HEK293 (cell line): ENCODE results near the gene ASPSCR1.
A peak's percentile ranks its signal among the peaks of the same experiment; 100 is the strongest.

Experiments
- CTCF ChIA-PET: fragments of 350-600 bp; formaldehyde crosslinking; extraction: SDS; loops from one replicate; lab custom pipeline; 2021; ENCODE audit warnings: antibody characterized with exemption; lab: Yijun Ruan, JAX
- POLR2A ChIA-PET: fragments of 300-600 bp; formaldehyde crosslinking; extraction: SDS; loops from one replicate; lab custom pipeline; 2020; ENCODE audit warnings: antibody characterized with exemption, inconsistent platforms; lab: Yijun Ruan, JAX
- H3K27ac ChIP-seq: fragments of 200-500 bp; sonication (Bioruptor generic); 2 replicates; pipeline ENCODE4 v1.5.1; 2014; ENCODE audit warnings: low read depth, low read length, control low read depth, inconsistent platforms; ENCODE audit errors: extremely low read depth
- H3K36me3 ChIP-seq, 2 experiments: fragments of 200-500 bp in 1 of 2; sonication (Bioruptor generic) in 1 of 2; 1 replicate in 1 of 2; 2 replicates in 1 of 2; pipeline ENCODE4 v1.5.1; 2014 to 2017; ENCODE audit warnings: inconsistent platforms in 2 of 2, low read length in 2 of 2; ENCODE audit not compliant: control insufficient read depth in 2 of 2, insufficient read depth in 1 of 2
- H3K4me1 ChIP-seq: fragments of 200-500 bp; sonication (Bioruptor generic); 2 replicates; pipeline ENCODE4 v1.5.1; 2014; ENCODE audit warnings: mild to moderate bottlenecking, low read length, inconsistent platforms; ENCODE audit not compliant: control insufficient read depth, insufficient read depth
- H3K4me3 ChIP-seq: 2 replicates; pipeline ENCODE4 v1.5.1; 2011; ENCODE audit warnings: low read depth, mild to moderate bottlenecking, control low read depth, low read length, moderate library complexity
- H3K9me3 ChIP-seq: fragments of 200-500 bp; sonication (Bioruptor generic); 2 replicates; pipeline ENCODE4 v1.5.1; 2014; ENCODE audit warnings: low read depth, low read length, inconsistent platforms; ENCODE audit not compliant: control insufficient read depth, insufficient read depth
- GLIS2 ChIP-seq: fragments of 450-650 bp; formaldehyde crosslinking; IDR thresholded peaks from 2 replicates; pipeline ENCODE4 v1.5.1; 2016; ENCODE audit warnings: missing biosample characterization, missing genetic modification characterization
- KLF1 ChIP-seq: fragments of 450-650 bp; formaldehyde crosslinking; IDR thresholded peaks from 2 replicates; pipeline ENCODE4 v1.5.1; 2016; ENCODE audit warnings: missing biosample characterization, missing genetic modification characterization
- KLF7 ChIP-seq: fragments of 450-650 bp; formaldehyde crosslinking; IDR thresholded peaks from 2 replicates; pipeline ENCODE4 v1.5.1; 2016; ENCODE audit warnings: missing biosample characterization, missing genetic modification characterization, borderline replicate concordance
- MZF1 ChIP-seq: fragments of 450-650 bp; formaldehyde crosslinking; IDR thresholded peaks from 2 replicates; pipeline ENCODE4 v1.5.1; 2017; ENCODE audit warnings: missing biosample characterization, missing genetic modification characterization, borderline replicate concordance
- SCRT1 ChIP-seq: fragments of 450-650 bp; formaldehyde crosslinking; IDR thresholded peaks from 2 replicates; pipeline ENCODE4 v1.5.1; 2016; ENCODE audit warnings: missing biosample characterization, missing genetic modification characterization, borderline replicate concordance
- ZBTB20 ChIP-seq: fragments of 450-650 bp; formaldehyde crosslinking; IDR thresholded peaks from 2 replicates; pipeline ENCODE4 v1.5.1; 2016; ENCODE audit warnings: missing biosample characterization, missing genetic modification characterization
- ZBTB48 ChIP-seq: fragments of 450-650 bp; formaldehyde crosslinking; IDR thresholded peaks from 2 replicates; pipeline ENCODE4 v1.5.1; 2016; ENCODE audit warnings: missing biosample characterization, missing genetic modification characterization
- ZFP41 ChIP-seq: fragments of 450-650 bp; formaldehyde crosslinking; IDR thresholded peaks from 2 replicates; pipeline ENCODE4 v1.5.1; 2016; ENCODE audit warnings: missing biosample characterization, missing genetic modification characterization, borderline replicate concordance
- ZNF114 ChIP-seq: fragments of 450-650 bp; formaldehyde crosslinking; IDR thresholded peaks from 2 replicates; pipeline ENCODE4 v1.5.0; 2017; ENCODE audit warnings: missing biosample characterization, missing genetic modification characterization
- ZNF140 ChIP-seq: fragments of 450-650 bp; formaldehyde crosslinking; IDR thresholded peaks from 2 replicates; pipeline ENCODE4 v1.5.1; 2016; ENCODE audit warnings: missing biosample characterization, missing genetic modification characterization
- ZNF221 ChIP-seq: fragments of 450-650 bp; formaldehyde crosslinking; IDR thresholded peaks from 2 replicates; pipeline ENCODE4 v1.5.1; 2017; ENCODE audit warnings: missing biosample characterization, missing genetic modification characterization, borderline replicate concordance
- ZNF521 ChIP-seq: fragments of 450-650 bp; formaldehyde crosslinking; IDR thresholded peaks from 2 replicates; pipeline ENCODE4 v1.5.1; 2017; ENCODE audit warnings: missing biosample characterization, mild to moderate bottlenecking, missing genetic modification characterization
- ZNF623 ChIP-seq: fragments of 450-650 bp; formaldehyde crosslinking; IDR thresholded peaks from 2 replicates; pipeline ENCODE4 v1.5.1; 2016; ENCODE audit warnings: missing biosample characterization, missing genetic modification characterization
- ZNF837 ChIP-seq: fragments of 450-650 bp; formaldehyde crosslinking; IDR thresholded peaks from 2 replicates; pipeline ENCODE4 v1.5.1; 2016; ENCODE audit warnings: missing biosample characterization, missing genetic modification characterization
- TF ChIP-seq, protein P1 (sequence below): fragments of 450-650 bp; formaldehyde crosslinking; IDR thresholded peaks from 2 replicates; pipeline ENCODE4 v1.5.1; 2017; ENCODE audit warnings: missing biosample characterization, mild to moderate bottlenecking, missing genetic modification characterization, moderate library complexity
- TF ChIP-seq, protein P2 (sequence below): fragments of 450-650 bp; formaldehyde crosslinking; IDR thresholded peaks from 2 replicates; pipeline ENCODE4 v1.5.1; 2016; ENCODE audit warnings: missing biosample characterization, missing genetic modification characterization
- TF ChIP-seq, protein P3 (sequence below): fragments of 450-650 bp; formaldehyde crosslinking; IDR thresholded peaks from 2 replicates; pipeline ENCODE4 v1.5.1; 2017; ENCODE audit warnings: missing biosample characterization, missing genetic modification characterization
- TF ChIP-seq, protein P4 (sequence below): fragments of 450-650 bp; formaldehyde crosslinking; IDR thresholded peaks from 2 replicates; pipeline ENCODE4 v1.5.1; 2017; ENCODE audit warnings: missing biosample characterization, missing genetic modification characterization
- TF ChIP-seq, protein P5 (sequence below): fragments of 450-650 bp; formaldehyde crosslinking; IDR thresholded peaks from 2 replicates; pipeline ENCODE4 v1.5.1; 2016; ENCODE audit warnings: missing biosample characterization, missing genetic modification characterization
- TF ChIP-seq, protein P6 (sequence below): fragments of 450-650 bp; formaldehyde crosslinking; IDR thresholded peaks from 2 replicates; pipeline ENCODE4 v1.5.1; 2016; ENCODE audit warnings: missing biosample characterization, missing genetic modification characterization

Gene ASPSCR1

DNA sequence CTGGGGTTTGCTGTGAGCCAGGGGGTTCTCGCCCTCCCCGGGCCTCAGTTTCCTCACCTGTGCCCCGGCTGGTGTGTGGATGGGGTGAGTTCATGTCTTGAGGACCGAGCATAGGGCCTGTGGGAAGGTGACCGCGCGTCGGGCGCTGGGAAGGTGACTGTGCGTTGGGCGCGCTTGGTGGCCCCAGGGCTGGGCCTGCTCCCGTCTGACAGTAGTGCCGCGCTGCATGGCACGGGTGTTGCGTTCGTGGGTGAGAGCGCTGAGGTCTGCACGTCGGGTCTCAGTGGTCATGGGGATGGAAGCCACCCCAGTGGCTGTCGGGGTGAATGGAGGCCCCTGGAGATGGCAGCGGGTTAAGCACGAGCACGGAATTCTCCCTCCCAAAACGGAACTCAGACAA, 9.2 kb downstream of the ASPSCR1 start (continued):
- TF ChIP-seq, protein P1, sequence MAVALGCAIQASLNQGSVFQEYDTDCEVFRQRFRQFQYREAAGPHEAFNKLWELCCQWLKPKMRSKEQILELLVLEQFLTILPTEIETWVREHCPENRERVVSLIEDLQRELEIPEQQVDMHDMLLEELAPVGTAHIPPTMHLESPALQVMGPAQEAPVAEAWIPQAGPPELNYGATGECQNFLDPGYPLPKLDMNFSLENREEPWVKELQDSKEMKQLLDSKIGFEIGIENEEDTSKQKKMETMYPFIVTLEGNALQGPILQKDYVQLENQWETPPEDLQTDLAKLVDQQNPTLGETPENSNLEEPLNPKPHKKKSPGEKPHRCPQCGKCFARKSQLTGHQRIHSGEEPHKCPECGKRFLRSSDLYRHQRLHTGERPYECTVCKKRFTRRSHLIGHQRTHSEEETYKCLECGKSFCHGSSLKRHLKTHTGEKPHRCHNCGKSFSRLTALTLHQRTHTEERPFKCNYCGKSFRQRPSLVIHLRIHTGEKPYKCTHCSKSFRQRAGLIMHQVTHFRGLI (tag by site-specific recombination) = no peak
- TF ChIP-seq, protein P2, sequence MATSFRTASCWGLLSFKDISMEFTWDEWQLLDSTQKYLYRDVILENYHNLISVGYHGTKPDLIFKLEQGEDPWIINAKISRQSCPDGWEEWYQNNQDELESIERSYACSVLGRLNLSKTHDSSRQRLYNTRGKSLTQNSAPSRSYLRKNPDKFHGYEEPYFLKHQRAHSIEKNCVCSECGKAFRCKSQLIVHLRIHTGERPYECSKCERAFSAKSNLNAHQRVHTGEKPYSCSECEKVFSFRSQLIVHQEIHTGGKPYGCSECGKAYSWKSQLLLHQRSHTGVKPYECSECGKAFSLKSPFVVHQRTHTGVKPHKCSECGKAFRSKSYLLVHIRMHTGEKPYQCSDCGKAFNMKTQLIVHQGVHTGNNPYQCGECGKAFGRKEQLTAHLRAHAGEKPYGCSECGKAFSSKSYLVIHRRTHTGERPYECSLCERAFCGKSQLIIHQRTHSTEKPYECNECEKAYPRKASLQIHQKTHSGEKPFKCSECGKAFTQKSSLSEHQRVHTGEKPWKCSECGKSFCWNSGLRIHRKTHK = no peak

DNA sequence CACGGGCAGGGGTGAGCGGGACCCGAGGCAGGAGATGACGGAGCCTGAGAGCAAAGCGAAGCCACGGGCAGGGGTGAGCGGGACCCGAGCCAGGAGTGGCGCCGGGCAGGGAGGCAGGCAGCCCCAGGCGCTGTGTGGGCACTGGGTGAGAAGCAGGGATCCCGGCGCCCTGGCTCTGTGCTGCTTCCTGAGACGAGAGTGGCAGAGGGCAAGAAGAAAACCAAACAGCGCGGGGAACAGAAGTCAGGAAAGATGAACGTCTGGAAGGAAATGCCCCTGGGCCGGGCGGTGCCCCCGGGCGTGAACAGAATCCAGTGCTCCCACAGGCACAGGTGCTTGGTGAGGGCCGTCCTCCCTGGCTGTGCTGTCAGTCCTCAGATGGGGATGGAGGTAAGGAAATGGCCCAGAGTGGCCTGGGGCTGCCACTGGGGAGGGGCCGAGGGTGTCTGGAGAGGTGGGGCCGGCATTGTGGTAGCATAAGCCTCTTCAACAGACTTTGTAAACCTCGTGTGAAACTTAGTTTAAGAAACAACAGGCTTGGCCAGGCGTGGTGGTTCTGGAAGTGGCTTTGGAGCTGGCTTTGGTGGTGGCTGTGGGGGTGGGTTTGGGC, 9.8 kb downstream of the ASPSCR1 start:
- ChIA-PET CTCF (interaction anchor here (1.7 kb wide), 1 partner anchor 33 kb away, joined by 5 read pairs; no protein-coding TSS in a partner anchor), POLR2A (no interaction called here)
- Histone ChIP-seq H3K9me3 (no peaks in the 10 kb centered on the region), H3K36me3 (peaks cover 9 to 50% of the 10 kb centered on the region in 2 experiments; a peak in 2 of 3 replicates), H3K27ac (no peak overlapping the region), H3K4me1 (peaks cover 7% of the 10 kb centered on the region), H3K4me3 (no peak overlapping the region)
- TF ChIP-seq ZNF521 (tag by site-specific recombination) (no peak), KLF1 (tag by site-specific recombination) (peak; percentile 46; the same call in 1 of the 2 replicates), ZFP41 (tag by site-specific recombination) (no peak)
- TF ChIP-seq, protein P3, sequence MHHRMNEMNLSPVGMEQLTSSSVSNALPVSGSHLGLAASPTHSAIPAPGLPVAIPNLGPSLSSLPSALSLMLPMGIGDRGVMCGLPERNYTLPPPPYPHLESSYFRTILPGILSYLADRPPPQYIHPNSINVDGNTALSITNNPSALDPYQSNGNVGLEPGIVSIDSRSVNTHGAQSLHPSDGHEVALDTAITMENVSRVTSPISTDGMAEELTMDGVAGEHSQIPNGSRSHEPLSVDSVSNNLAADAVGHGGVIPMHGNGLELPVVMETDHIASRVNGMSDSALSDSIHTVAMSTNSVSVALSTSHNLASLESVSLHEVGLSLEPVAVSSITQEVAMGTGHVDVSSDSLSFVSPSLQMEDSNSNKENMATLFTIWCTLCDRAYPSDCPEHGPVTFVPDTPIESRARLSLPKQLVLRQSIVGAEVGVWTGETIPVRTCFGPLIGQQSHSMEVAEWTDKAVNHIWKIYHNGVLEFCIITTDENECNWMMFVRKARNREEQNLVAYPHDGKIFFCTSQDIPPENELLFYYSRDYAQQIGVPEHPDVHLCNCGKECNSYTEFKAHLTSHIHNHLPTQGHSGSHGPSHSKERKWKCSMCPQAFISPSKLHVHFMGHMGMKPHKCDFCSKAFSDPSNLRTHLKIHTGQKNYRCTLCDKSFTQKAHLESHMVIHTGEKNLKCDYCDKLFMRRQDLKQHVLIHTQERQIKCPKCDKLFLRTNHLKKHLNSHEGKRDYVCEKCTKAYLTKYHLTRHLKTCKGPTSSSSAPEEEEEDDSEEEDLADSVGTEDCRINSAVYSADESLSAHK (tag by site-specific recombination) = no peak

DNA sequence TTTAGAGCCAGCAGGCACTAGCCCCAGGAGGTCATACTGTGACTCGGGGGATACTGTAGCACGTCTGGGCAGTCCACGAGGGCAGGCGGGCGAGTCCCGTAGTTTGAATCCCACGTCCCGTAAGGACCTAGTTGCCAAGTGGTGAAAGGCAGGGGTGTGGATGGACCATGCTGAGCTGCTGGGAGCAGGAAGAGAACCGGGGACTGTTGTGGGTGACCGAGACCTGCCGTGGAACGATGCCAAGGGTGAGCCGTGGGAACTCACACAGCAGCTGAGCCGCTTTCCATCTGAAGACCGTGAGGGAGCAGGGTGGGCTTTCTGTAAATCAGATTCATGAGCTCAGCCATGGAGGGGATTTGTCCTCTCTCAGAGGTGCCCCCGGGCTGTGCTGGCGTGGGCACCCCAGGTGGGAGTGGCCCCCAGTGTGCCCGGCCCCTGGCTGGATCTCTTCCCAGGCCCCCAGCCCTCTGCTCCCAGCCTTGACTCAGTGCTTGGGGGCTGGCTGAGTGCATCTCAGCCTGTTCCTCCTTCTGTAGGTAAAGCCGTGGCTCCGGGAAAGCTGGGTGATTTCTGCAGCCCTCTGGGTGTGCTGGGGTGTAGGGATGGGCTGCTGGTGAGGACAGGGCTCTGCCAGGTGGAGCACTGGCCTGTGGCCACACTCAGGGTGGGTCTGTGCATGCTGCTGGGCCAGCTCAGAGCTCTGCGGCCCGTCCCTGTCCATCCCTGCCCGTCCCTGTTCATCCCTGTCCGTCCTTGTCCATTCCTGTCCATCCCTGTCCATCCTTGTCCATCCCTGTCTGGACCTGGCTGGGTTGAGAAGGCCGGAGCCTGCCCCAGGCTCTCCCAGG, 13.6 kb downstream of the ASPSCR1 start:
- H3K4me3 ChIP-seq = no peak overlapping the region
- peaks cover 0 to 23% of the 10 kb centered on the region in 2 experiments; a peak in 2 of 3 replicates for H3K36me3 ChIP-seq
- H3K9me3 ChIP-seq = no peaks in the 10 kb centered on the region
- no peak overlapping the region for H3K27ac ChIP-seq
- CTCF ChIA-PET = interaction anchor here (0.5 to 1.9 kb wide), 3 partner anchors 29 to 105 kb away, joined by 3 to 12 read pairs (median 8); no protein-coding TSS in a partner anchor
- POLR2A ChIA-PET = interaction anchor here (0.6 to 1.4 kb wide), 7 partner anchors 11 to 63 kb away, joined by 3 to 4 read pairs (median 3); partner anchors contain the start of genes CENPX, LRRC45 and MAFG
- H3K4me1 ChIP-seq = peaks cover 7% of the 10 kb centered on the region
- TF ChIP-seq SCRT1 (tag by site-specific recombination) (no peak), ZNF114 (tag by site-specific recombination) (no peak), MZF1 (tag by site-specific recombination) (no peak), ZNF140 (tag by site-specific recombination) (no peak), GLIS2 (tag by site-specific recombination) (no peak), KLF7 (tag by site-specific recombination) (no peak), ZNF837 (tag by site-specific recombination) (no peak), ZBTB48 (tag by site-specific recombination) (no peak), ZNF623 (tag by site-specific recombination) (no peak), ZNF221 (tag by site-specific recombination) (no peak), ZBTB20 (tag by site-specific recombination) (no peak)
- TF ChIP-seq, protein P4, sequence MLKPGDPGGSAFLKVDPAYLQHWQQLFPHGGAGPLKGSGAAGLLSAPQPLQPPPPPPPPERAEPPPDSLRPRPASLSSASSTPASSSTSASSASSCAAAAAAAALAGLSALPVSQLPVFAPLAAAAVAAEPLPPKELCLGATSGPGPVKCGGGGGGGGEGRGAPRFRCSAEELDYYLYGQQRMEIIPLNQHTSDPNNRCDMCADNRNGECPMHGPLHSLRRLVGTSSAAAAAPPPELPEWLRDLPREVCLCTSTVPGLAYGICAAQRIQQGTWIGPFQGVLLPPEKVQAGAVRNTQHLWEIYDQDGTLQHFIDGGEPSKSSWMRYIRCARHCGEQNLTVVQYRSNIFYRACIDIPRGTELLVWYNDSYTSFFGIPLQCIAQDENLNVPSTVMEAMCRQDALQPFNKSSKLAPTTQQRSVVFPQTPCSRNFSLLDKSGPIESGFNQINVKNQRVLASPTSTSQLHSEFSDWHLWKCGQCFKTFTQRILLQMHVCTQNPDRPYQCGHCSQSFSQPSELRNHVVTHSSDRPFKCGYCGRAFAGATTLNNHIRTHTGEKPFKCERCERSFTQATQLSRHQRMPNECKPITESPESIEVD (tag by site-specific recombination) = no peak
- TF ChIP-seq, protein P5, sequence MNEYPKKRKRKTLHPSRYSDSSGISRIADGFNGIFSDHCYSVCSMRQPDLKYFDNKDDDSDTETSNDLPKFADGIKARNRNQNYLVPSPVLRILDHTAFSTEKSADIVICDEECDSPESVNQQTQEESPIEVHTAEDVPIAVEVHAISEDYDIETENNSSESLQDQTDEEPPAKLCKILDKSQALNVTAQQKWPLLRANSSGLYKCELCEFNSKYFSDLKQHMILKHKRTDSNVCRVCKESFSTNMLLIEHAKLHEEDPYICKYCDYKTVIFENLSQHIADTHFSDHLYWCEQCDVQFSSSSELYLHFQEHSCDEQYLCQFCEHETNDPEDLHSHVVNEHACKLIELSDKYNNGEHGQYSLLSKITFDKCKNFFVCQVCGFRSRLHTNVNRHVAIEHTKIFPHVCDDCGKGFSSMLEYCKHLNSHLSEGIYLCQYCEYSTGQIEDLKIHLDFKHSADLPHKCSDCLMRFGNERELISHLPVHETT (tag by site-specific recombination) = no peak
- TF ChIP-seq, protein P6, sequence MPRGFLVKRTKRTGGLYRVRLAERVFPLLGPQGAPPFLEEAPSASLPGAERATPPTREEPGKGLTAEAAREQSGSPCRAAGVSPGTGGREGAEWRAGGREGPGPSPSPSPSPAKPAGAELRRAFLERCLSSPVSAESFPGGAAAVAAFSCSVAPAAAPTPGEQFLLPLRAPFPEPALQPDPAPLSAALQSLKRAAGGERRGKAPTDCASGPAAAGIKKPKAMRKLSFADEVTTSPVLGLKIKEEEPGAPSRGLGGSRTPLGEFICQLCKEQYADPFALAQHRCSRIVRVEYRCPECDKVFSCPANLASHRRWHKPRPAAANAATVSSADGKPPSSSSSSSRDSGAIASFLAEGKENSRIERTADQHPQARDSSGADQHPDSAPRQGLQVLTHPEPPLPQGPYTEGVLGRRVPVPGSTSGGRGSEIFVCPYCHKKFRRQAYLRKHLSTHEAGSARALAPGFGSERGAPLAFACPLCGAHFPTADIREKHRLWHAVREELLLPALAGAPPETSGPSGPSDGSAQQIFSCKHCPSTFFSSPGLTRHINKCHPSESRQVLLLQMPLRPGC (tag by site-specific recombination) = no peak
